Hepatocyte (in vitro differentiated cells): ENCODE measurements around the gene OLFM1. TPM values are rescaled to one million over a fixed set of nuclear protein-coding genes. Genes with fewer than 3 reads are reported as not detected.

Experiments used
- DNase-seq: peaks from one replicate; pipeline ENCODE4 v3.0.0-alpha.2; 2016; ENCODE audit warnings: low spot score
- H2AFZ ChIP-seq: fragments of 200-600 bp; sonication (generic); 2 replicates; pipeline ENCODE4 v1.6.0; 2016; ENCODE audit warnings: antibody characterized with exemption, mild to moderate bottlenecking
- H3K27ac ChIP-seq: fragments of 200-600 bp; sonication (generic); 2 replicates; pipeline ENCODE4 v1.5.1; 2016; ENCODE audit warnings: mild to moderate bottlenecking
- H3K27me3 ChIP-seq: fragments of 200-600 bp; sonication (generic); 2 replicates; pipeline ENCODE4 v1.6.1; 2016
- H3K36me3 ChIP-seq: fragments of 200-600 bp; sonication (generic); replicated peaks from 2 replicates; pipeline ENCODE4 v1.5.1; 2016; ENCODE audit warnings: low read depth; ENCODE audit not compliant: insufficient read depth
- H3K4me1 ChIP-seq: fragments of 200-600 bp; sonication (generic); 2 replicates; pipeline ENCODE4 v1.5.1; 2016; ENCODE audit warnings: mild to moderate bottlenecking, moderate library complexity; ENCODE audit not compliant: insufficient read depth
- H3K4me2 ChIP-seq: fragments of 200-600 bp; sonication (generic); 2 replicates; pipeline ENCODE4 v1.6.0; 2016
- H3K4me3 ChIP-seq: fragments of 200-600 bp; sonication (generic); 2 replicates; pipeline ENCODE4 v1.5.1; 2016; ENCODE audit warnings: mild to moderate bottlenecking
- H3K79me2 ChIP-seq: fragments of 200-600 bp; sonication (generic); 2 replicates; pipeline ENCODE4 v1.6.0; 2017; ENCODE audit warnings: mild to moderate bottlenecking
- H3K9me2 ChIP-seq: fragments of 200-600 bp; sonication (generic); replicated peaks from 2 replicates; pipeline ENCODE4 v1.6.0; 2017; ENCODE audit warnings: mild to moderate bottlenecking; ENCODE audit not compliant: insufficient read depth
- H3K9me3 ChIP-seq: fragments of 200-600 bp; sonication (generic); 2 replicates; pipeline ENCODE4 v1.5.1; 2016; ENCODE audit warnings: low read depth, mild to moderate bottlenecking
- H4K20me1 ChIP-seq: fragments of 200-600 bp; sonication (generic); 2 replicates; pipeline ENCODE4 v1.6.0; 2016; ENCODE audit warnings: mild to moderate bottlenecking; ENCODE audit not compliant: insufficient read depth, poor library complexity, severe bottlenecking
- EZH2 ChIP-seq: fragments of 200-600 bp; sonication (generic); IDR thresholded peaks from 2 replicates; pipeline ENCODE4 v1.6.1; 2016; ENCODE audit warnings: antibody characterized with exemption, mild to moderate bottlenecking, borderline replicate concordance
- EZH2phosphoT487 ChIP-seq: fragments of 200-600 bp; sonication (generic); IDR thresholded peaks from one replicate; pipeline ENCODE4 v1.6.1; 2018; ENCODE audit warnings: antibody characterized with exemption, mild to moderate bottlenecking, low read depth, moderate library complexity; ENCODE audit not compliant: unreplicated experiment, severe bottlenecking
- WGBS: methylation state at CpG from one replicate; pipeline ENCODE4 v1.1.6; 2016; ENCODE audit warnings: low lambda C conversion rate; ENCODE audit errors: missing lambda C conversion rate; 5-methylcytosine and 5-hydroxymethylcytosine counted together
- polyA plus RNA-seq: library from polyadenylated mRNA; unstranded; fragments of >200 nt; fragmentation: Nextera tagmentation; extraction: Ambion mirVana; gene quantifications from 2 replicates; pipeline ENCODE4 v1.2.1, GENCODE V29; 2016
- total RNA-seq: library from RNA; depleted of rRNA; stranded (reverse); fragments of >200 nt; gene quantifications from 2 replicates; pipeline ENCODE4 v1.2.3, GENCODE V29; 2014
- TF ChIP-seq, protein P1 (sequence below): fragments of 200-600 bp; sonication (generic); IDR thresholded peaks from 2 replicates; pipeline ENCODE4 v1.5.1; 2016; ENCODE audit warnings: antibody characterized with exemption, mild to moderate bottlenecking; ENCODE audit not compliant: poor library complexity

Gene OLFM1
- total and polyA plus RNA-seq, 2 experiments from 2014 or later = 0.94 to 4.8 TPM

DNA sequence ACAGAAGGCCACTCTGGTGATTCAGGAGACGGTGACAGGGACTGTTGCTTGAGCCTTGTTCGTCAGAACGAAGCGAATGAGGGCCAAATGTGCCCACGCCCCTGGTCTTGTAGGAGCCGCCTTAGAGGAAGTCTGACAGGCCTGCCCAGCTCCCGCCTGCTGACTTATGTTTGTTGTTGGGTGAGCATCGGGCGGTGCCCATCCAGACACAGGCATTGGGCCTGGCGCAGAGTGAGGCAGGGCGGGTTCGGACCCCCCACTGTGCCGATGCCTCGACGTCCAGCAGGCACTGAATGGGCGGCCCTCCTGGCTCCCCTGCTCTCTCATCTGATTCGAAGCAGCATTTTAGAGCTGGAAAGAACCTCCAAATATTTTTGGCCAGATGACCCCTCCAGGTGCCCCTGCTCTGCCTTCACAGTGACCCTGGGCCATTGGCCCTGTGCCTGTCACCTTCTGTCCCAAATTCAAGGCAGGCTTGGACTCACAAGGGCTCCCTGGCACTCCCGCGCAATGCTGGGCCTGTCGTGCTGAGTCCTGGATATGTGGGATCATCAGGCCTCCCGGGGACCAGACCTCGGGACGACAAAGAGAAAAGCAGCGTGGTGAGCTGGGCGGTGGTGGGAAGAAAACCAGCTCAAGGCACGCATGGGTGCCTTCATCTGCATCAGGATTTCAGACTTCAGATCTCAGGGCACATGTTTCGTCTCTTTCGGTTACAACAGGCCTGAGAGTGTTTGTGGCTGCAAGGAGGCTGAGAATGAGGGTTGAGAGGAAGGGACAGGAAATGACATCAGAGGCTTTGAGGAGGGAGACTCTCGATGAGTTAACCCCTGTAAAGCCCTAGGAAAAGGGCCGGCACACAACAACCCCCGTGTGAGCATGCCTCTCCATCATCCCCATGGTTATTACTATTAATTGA, 37.1 kb upstream of the OLFM1 start:
- no peaks in the 10 kb centered on the region for H4K20me1 ChIP-seq
- no peaks in the 10 kb centered on the region for H3K9me2 ChIP-seq
- no peak overlapping the region for H3K4me2 ChIP-seq
- no peak overlapping the region for H2AFZ ChIP-seq
- TF ChIP-seq EZH2 = no peak
- TF ChIP-seq, protein P1, sequence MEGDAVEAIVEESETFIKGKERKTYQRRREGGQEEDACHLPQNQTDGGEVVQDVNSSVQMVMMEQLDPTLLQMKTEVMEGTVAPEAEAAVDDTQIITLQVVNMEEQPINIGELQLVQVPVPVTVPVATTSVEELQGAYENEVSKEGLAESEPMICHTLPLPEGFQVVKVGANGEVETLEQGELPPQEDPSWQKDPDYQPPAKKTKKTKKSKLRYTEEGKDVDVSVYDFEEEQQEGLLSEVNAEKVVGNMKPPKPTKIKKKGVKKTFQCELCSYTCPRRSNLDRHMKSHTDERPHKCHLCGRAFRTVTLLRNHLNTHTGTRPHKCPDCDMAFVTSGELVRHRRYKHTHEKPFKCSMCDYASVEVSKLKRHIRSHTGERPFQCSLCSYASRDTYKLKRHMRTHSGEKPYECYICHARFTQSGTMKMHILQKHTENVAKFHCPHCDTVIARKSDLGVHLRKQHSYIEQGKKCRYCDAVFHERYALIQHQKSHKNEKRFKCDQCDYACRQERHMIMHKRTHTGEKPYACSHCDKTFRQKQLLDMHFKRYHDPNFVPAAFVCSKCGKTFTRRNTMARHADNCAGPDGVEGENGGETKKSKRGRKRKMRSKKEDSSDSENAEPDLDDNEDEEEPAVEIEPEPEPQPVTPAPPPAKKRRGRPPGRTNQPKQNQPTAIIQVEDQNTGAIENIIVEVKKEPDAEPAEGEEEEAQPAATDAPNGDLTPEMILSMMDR = no peak
- TF ChIP-seq EZH2phosphoT487 = no peak
- H3K79me2 ChIP-seq = no peaks in the 10 kb centered on the region
- no peaks in the 10 kb centered on the region for H3K9me3 ChIP-seq
- no peak for DNase-seq
- WGBS = 90% methylated on average over 31 of the region's 31 CpGs
- no peaks in the 10 kb centered on the region for H3K36me3 ChIP-seq
- no peak overlapping the region for H3K4me3 ChIP-seq
- H3K27me3 ChIP-seq = peaks cover 5% of the 10 kb centered on the region
- no peak overlapping the region for H3K27ac ChIP-seq
- H3K4me1 ChIP-seq = no peaks in the 10 kb centered on the region

DNA sequence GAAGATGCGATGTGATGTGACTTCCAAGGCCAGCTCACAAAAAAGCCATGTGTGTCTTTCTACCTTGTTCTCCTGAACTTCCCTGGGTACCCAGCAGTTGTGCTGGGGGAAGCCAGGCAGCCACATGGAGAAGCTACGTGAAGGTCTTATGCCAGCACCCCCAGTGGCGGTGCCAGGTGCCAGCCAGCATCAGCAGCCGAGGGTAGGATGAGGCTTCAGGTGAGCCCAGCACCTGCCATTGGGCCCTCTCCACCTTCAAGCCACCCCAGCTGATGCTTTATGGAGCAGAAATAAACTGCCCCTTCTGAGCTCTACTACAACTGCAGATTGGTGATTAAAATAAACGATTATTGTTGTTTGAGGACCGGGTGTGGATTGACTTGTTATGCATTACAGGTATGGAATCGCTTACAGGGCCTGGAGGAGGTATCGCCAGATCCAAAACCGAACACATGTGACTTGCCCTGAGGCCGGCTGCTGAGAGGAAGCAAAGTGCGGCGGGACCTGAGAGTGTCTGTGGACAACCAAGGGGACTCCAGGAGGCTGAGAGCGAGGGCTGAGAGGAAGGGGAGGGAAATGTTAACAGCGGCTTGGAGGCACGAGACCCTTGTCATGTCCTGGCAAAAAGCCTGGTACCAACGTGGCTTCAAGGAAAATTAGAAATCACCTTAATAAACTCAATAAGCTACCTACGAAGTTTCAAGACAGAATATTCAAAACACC, 36.0 kb upstream of the OLFM1 start:
- Histone ChIP-seq H3K27ac (no peak overlapping the region), H3K9me3 (no peaks in the 10 kb centered on the region), H4K20me1 (no peaks in the 10 kb centered on the region), H3K36me3 (no peaks in the 10 kb centered on the region), H3K79me2 (no peaks in the 10 kb centered on the region), H2AFZ (no peak overlapping the region), H3K4me1 (no peaks in the 10 kb centered on the region), H3K9me2 (no peaks in the 10 kb centered on the region), H3K4me3 (no peak overlapping the region), H3K27me3 (peaks cover 8% of the 10 kb centered on the region), H3K4me2 (no peak overlapping the region)
- whole genome bisulfite sequencing = 89% methylated on average over 17 of the region's 17 CpGs
- TF ChIP-seq, protein P1 = no peak
- TF ChIP-seq EZH2phosphoT487 (no peak), EZH2 (no peak)
- no peak for DNase-seq

DNA sequence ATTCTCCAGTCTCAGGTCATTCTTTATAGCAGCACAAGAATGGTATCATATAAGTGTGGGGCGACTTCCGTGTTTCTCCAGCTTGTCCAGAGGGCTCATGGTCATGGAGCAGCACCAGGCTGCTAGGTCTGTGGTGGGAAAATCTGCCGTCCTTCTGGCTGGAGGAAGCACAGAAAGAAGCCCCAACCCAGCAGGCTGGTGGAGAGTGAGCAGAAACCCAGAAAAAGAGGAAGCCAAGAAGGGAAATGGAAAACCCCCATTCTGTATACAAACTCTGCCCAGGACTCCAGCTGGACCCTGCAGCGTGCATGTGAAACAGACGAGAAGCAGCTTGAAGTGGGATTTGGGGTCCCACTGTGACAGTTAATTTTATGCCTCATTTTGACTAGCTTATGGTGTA, 34.3 kb upstream of the OLFM1 start:
- H3K27me3 ChIP-seq = peaks cover 11% of the 10 kb centered on the region
- TF ChIP-seq EZH2phosphoT487 = no peak
- no peaks in the 10 kb centered on the region for H4K20me1 ChIP-seq
- H3K4me1 ChIP-seq = no peaks in the 10 kb centered on the region
- H3K4me2 ChIP-seq = no peak overlapping the region
- H3K36me3 ChIP-seq = no peaks in the 10 kb centered on the region
- no peak overlapping the region for H3K4me3 ChIP-seq
- H3K27ac ChIP-seq = no peak overlapping the region
- no peaks in the 10 kb centered on the region for H3K79me2 ChIP-seq
- H2AFZ ChIP-seq = no peak overlapping the region
- H3K9me3 ChIP-seq = no peaks in the 10 kb centered on the region
- WGBS = 87% methylated on average over 5 of the region's 5 CpGs
- no peaks in the 10 kb centered on the region for H3K9me2 ChIP-seq
- DNase-seq = no peak

DNA sequence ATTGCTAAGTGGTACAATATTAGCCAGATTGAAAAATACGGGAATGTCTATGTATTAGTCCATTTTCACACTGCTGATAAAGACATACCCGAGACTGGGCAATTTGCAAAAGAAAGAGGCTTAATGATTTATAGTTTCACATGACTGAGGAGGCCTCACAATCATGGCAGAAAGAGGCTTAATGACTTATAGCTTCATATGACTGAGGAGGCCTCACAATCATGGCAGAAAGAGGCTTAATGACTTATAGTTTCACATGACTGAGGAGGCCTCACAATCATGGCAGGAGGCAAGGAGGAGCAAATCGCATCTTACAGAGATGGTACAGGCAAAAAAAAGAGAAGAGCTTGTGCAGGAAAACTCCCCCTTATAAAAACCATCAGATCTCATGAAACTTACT, 32.3 kb upstream of the OLFM1 start:
- H2AFZ ChIP-seq = no peak overlapping the region
- no peak for TF ChIP-seq EZH2
- TF ChIP-seq EZH2phosphoT487 = no peak
- TF ChIP-seq, protein P1 = no peak
- H3K9me2 ChIP-seq = no peaks in the 10 kb centered on the region
- DNase-seq = no peak
- H3K36me3 ChIP-seq = no peaks in the 10 kb centered on the region
- WGBS = 91% methylated on average over 3 of the region's 3 CpGs
- H4K20me1 ChIP-seq = no peaks in the 10 kb centered on the region
- no peak overlapping the region for H3K4me2 ChIP-seq
- no peaks in the 10 kb centered on the region for H3K79me2 ChIP-seq
- H3K4me3 ChIP-seq = no peak overlapping the region
- H3K27ac ChIP-seq = no peak overlapping the region
- peaks cover 10% of the 10 kb centered on the region for H3K27me3 ChIP-seq
- H3K9me3 ChIP-seq = no peaks in the 10 kb centered on the region
- H3K4me1 ChIP-seq = no peaks in the 10 kb centered on the region
